NCI-H2196 (cell line): ENCODE results near the gene KREMEN1.
A peak's percentile ranks its signal among the peaks of the same experiment; 100 is the strongest.

Experiments used
- DNase-seq: peaks from one replicate; lab custom pipeline; 2025; ENCODE audit not compliant: unreplicated experiment; lab: John Stamatoyannopoulos, UW

Gene KREMEN1

GRCh38 chr22:29126670-29127395, 54.0 kb downstream of the KREMEN1 start:
- DNase-seq, result no peak

GRCh38 chr22:29128891-29129807, 56.3 kb downstream of the KREMEN1 start:
- DNase-seq, result peak; percentile 30

DNA sequence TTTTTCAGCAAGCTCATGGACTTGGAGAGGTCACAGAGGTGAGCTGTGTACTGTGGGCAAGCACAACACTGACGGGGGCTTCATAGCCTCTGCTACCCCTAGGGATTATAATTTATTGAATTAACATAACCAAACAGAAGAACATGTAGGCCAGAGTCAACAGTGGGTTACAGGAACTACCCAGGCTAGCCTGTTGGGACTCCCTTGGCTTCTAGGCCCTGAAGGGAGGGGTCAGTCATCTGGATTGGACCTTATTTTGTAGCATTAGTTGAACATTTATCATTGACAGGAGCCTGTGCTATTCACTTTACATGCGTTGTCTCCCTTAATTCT, 56.9 kb downstream of the KREMEN1 start:
- no peak for DNase-seq

DNA sequence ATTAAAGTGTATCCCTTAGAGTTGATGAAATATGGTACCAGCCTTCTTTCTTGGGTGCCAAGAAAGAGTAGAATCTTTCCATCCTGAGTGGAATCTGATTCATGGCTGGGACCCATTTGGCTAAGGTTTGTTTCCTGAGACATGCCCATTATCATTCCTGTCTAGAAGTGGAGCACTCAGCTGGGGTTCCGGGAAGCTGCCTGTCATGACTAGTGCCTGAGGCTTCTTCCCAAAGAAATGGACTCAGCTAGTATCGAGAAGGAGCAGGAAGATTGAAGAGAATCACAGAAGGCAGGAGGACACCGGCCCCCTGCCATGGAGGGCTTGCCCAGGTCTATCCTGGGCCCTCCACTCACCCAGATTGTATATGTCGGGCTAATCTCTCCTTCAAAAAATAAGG, 57.6 kb downstream of the KREMEN1 start:
- DNase-seq, result no peak

DNA sequence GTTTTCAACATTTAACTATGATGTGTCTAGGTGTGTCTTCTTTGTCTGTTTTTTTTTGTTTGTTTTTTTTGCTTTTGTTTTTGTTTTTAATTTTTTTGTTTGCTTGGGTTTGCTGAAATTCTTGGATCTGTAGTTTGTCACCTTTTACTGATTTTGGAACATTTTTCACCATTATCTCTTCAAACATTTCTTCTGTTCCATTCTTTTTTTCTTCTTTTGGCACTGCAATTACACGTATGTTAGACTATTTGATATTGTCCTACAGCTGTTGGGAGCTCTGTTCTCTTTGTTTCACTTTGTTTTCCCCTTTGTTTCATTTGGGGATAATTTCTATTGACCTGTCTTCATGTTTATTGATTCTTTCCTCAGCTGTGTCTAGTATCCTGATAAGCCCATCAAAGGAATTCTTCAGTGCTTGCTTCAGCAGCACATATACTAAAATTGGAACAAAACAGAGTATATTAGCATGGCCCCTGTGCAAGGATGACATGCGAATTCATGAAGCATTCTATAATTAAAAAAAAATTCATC, 60.8 kb downstream of the KREMEN1 start:
- DNase-seq, result no peak

DNA sequence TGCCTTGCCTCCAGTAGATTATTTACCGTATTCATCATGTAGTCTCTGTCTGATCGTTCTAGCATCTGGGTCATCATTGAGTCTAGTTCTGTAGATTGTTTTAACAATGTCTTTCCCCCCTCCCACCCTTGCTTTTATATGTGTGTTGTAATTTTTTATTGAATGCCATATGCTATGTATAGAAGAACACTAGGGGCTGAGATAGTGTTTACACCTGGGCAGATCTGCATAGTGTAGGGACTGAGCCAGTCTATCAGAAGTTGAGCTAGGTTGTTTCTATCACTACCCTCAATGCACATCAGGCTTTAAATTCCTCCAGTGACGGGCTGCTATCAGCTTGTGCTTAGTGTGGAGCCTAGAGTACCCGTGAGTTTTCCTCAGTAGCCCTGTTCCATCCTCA, 61.6 kb downstream of the KREMEN1 start:
- DNase-seq, result no peak

DNA sequence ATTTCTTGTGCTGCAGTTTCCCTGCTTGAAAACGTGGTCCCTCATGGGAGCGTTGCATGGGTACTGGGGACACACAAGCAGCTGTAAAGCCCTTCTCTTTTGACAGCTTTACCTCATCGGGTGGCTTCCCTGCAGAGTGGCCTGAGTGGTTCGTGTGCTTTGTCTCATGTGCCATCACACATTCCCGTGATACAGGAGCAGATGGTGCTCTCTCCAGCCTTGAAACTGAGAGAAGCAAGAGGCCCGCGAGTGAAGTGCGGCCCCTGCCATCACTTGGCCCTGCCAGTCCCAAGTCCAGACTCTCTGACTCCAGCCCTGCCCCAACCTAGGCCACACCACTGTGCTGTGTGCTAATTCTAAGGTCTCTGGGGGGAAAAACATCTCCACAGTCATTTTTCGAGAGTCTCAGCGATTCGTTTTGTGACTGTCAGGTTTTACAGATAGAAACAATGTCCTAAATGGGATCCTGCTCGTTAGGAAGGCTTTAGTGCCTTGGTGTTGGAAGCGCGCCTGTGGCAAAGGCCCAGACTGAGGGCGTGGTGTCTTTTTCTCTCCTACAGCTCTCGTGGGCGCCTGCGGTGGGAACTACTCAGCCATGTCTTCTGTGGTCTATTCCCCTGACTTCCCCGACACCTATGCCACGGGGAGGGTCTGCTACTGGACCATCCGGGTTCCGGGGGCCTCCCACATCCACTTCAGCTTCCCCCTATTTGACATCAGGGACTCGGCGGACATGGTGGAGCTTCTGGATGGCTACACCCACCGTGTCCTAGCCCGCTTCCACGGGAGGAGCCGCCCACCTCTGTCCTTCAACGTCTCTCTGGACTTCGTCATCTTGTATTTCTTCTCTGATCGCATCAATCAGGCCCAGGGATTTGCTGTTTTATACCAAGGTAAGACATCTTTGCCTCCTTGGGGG, 64.2 kb downstream of the KREMEN1 start:
- no peak for DNase-seq

- no peak for DNase-seq
Observed at GRCh38 chr22:29138556-29139305, 65.9 kb downstream of the KREMEN1 start.

DNA sequence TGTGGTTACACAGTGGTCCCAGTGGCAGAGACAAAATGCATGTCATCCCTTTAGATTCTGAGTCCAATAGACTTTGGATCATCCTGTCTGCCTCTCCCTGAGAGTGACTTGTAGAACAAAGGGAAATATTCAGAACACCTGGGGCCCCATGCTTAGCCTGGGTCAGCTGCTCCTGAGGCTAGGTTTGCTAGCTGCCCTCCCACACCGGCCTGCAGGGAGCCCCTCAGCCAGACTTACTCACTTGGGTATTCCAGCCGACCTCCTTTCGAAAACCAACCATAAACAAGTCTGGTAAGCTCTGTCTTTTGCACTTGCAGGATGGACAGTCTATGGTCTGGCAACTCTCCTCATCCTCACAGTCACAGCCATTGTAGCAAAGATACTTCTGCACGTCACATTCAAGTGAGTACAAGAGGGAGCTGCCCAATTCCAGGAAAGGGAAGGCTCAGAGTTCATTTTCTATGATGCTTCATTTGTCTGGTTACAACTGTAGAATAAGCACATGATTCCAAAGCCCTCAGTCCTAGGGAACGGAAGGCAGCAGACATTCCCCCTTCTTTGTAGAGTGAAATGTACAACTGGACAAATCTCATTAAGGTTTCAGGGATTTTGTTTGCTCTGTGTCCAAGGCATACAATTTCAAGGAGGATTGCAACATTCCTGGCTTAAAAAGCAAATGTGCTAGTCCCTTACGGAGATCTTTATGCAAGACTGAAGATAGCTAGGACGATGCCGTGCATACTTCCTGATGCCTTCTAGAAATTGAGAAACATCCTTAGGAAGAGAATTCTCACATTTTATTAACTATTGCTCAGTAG, 67.3 kb downstream of the KREMEN1 start:
- no peak for DNase-seq

DNA sequence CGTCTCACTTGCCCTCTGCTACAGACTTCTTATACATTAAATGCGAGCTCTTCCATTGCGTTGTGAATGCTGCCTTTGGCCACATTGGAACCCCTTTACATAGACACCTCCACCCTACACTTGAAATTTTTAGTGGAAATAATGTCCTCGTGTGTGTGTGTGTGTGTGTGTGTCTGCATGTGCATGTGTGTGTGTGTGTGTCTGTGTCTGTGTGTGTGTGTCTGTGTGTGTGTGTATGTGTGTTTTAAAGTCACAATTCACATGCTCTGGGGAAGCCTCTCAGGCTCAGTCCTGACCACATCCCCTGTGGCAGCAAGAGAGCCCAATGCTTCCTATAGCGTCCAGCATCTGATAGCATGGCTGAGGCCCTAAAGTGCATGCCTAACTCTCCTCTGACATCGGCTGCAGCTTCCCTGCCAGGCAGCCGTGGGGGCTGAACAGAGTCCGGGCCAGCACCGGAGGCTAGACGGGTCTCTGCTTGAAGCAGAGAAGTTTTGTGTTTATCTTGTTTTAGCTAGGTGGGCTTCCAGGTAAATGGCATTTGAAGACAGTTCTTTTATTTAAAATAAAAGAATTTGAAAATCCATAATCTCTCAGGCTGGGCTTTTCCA, 68.3 kb downstream of the KREMEN1 start:
- no peak for DNase-seq

DNA sequence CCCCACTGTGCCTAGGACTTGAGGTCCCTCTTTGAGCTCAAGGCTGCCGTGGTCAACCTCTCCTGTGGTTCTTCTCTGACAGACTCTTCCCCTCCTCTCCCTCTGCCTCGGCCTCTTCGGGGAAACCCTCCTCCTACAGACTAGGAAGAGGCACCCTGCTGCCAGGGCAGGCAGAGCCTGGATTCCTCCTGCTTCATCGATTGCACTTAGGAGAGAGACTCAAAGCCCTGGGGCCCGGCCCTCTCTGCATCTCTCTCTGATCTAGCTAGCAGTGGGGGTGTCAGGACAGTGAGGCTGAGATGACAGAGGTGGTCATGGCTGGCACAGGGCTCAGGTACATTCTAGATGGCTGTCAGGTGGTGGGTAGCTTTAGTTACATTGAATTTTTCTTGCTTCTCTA, 69.3 kb downstream of the KREMEN1 start:
- DNase-seq, result no peak

GRCh38 chr22:29143941-29144785, 71.3 kb downstream of the KREMEN1 start:
- peak; percentile 12 for DNase-seq

GRCh38 chr22:29144786-29145160, 71.9 kb downstream of the KREMEN1 start:
- no peak for DNase-seq

DNA sequence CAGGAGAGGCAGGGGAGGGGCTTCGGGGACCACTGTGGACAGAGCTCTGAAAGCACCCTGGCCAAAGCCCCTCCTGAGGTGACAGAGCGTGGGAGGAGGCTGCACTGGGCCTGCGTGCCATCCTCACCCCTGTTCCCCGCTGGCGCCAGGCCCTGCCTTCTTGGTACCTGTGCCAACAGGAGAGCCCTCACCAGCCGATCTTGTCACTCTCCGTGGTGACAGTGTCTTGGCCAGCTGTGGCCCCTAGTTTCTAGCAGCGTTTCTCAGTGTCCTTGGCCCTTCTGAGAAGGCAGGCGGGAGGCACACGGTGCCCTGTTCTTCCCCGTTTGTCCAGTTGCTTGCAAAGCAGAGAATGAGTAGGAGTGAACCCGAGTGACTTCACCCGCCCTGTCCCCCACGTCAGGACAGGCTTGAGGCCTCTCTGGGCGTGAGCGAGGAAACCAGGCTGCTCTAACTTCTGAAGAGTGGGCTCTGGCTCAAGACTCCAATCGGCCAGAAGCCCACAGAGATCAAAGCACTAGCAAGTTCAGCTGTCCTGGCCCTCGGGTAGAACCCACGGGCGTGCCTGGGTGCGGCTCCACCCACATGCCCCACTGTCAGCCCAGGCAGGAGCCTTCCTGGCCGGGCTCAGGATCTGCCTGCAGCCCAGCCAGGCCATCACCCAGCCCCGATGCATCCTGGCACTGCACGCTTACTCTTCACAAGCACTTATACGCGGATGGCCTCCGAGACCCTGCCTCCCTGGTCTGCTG, 72.7 kb downstream of the KREMEN1 start:
- DNase-seq, result peak; percentile 3

GRCh38 chr22:29146091-29146560, 73.3 kb downstream of the KREMEN1 start:
- DNase-seq, result no peak

DNA sequence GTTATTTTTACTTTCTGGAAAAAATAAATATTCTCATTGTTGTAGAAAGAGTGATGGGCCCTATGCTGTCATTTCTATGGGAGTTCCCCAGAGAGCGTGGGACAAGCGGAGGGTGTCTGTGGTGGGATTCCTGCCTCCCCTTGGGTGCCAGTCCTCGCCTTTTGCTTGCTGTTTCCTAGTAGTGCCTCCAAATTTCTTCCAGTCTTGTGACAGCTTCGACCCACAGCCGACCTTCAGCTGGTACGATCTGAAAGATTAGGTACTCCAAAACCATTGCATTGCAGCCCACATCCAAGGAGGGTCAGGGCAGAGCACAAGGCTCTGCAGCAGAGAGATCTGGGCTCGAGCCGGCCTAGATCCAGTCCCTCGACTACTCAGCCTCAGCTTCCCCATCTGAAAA, 73.9 kb downstream of the KREMEN1 start:
- no peak for DNase-seq

- no peak for DNase-seq
Observed at GRCh38 chr22:29147331-29147899, 74.6 kb downstream of the KREMEN1 start.
